ENCODE data around the gene CCNY.

CCNY gene

DNA sequence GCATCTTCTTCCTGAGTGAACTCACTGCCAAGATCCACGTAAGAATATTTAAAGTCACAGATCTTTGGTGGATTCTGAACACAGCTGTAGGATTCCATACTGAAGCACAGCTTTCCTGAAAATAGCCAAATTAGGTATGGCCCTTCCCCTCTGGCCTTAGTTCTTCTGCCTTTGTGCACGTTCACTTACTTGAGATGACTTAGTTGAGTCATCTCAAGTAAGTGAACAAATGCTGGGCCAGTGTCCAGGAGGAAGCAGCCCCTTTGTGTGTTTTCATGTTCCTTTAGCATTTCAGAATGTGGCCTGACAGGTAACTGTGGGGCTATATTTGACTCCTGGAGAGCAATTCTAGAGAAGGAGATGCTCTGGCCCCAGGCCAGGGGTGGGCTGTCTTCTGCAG, 51.5 kb downstream of the CCNY start:
- no peak overlapping the region for H3K27ac ChIP-seq (ENCODE audit: low read depth, low read length)
- H3K9ac ChIP-seq (ENCODE audit: low read depth, low read length), result no peak overlapping the region
- WGBS, result 91% methylated on average over 2 of the region's 2 CpGs
- peaks cover 27% of the 10 kb centered on the region for H3K4me1 ChIP-seq (ENCODE audit: insufficient read depth, low read length)
- H3K36me3 ChIP-seq (ENCODE audit: insufficient read depth, low read length), result no peaks in the 10 kb centered on the region
- H3K27me3 ChIP-seq (ENCODE audit: insufficient read depth, low read length), result no peaks in the 10 kb centered on the region
- peaks cover 24% of the 10 kb centered on the region for H3K9me3 ChIP-seq (ENCODE audit: insufficient read depth, low read depth, low read length)
- H3K4me3 ChIP-seq (ENCODE audit: low read length), result no peak overlapping the region

DNA sequence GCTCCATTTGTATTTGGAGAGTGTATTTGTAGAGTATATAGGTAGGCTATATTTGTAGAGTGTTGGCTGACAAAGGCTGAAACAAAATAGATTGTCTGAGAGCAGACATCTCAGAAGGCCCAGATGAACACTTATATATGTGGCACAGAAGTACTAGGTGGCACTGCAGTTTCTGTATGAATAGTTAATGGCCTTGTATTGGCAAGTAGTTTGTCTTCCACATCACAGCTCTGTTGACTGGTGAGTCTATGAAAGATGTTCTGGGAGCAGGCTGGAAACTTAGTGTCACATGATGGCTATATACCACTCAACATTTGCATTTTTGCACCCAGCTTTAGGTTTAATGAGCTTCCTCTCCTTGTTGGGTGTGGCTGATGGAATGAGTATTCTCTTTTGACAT, 51.9 kb downstream of the CCNY start:
- H3K27me3 ChIP-seq (ENCODE audit: insufficient read depth, low read length), result no peaks in the 10 kb centered on the region
- H3K27ac ChIP-seq (ENCODE audit: low read depth, low read length), result no peak overlapping the region
- no peak overlapping the region for H3K9ac ChIP-seq (ENCODE audit: low read depth, low read length)
- no peaks in the 10 kb centered on the region for H3K36me3 ChIP-seq (ENCODE audit: insufficient read depth, low read length)
- H3K4me1 ChIP-seq (ENCODE audit: insufficient read depth, low read length), result peaks cover 31% of the 10 kb centered on the region
- H3K9me3 ChIP-seq (ENCODE audit: insufficient read depth, low read depth, low read length), result peaks cover 24% of the 10 kb centered on the region
- no peak overlapping the region for H3K4me3 ChIP-seq (ENCODE audit: low read length)

DNA sequence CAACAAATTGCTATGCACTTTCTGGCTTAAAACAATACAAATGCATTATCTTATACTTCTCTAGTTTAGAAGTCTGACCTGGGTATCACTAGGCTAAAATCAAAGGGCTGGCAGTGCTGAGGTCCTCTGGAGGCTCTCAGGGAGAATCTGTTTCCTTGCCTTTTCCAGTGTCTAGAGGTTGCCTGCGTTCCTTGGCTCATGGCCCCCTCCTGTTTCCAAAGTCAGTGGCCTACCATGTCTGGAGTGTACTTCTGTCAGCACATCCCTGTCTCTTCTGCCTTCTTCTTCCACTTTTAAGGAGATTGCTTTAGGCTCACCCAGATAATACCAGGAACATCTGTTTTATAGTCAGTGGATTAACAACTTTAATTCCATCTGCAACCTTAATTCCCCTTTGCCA, 52.4 kb downstream of the CCNY start:
- no peaks in the 10 kb centered on the region for H3K36me3 ChIP-seq (ENCODE audit: insufficient read depth, low read length)
- peaks cover 36% of the 10 kb centered on the region for H3K4me1 ChIP-seq (ENCODE audit: insufficient read depth, low read length)
- no peak overlapping the region for H3K27ac ChIP-seq (ENCODE audit: low read depth, low read length)
- no peaks in the 10 kb centered on the region for H3K27me3 ChIP-seq (ENCODE audit: insufficient read depth, low read length)
- H3K9ac ChIP-seq (ENCODE audit: low read depth, low read length), result no peak overlapping the region
- peaks cover 24% of the 10 kb centered on the region for H3K9me3 ChIP-seq (ENCODE audit: insufficient read depth, low read depth, low read length)
- WGBS, result 94% methylated on average over 1 of the region's 1 CpG
- H3K4me3 ChIP-seq (ENCODE audit: low read length), result no peak overlapping the region

DNA sequence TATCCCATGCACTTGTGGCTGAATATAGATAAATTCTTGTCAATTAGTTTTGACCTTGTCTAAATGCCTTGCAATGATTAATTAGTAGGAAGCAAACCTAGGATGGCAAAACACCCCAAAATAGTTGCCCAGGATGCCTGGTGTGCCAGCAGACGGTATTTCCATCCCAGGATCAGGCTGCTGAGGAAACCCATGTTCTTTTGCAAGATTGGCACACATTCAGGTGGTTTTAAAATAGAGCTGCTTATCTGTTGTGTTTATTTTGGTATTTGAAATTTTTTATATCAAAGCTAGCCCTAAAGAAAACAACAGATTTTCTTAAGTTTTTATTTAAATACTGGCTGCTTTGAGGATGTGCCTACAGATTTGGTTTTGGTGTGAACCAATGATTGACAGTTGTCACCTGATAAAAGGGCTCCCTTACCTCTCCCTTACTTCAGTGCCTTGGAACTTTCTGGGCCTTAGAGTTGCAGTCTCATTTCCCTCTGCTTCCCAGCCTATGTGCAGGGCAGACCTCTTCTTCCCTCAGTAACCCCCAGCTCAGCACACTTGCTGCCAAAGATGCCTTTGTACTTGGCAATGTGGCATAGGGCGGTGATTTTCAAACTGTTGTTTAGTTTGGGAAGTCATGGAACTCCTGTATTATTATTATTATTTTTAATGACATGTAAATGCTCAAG, 54.0 kb downstream of the CCNY start:
- WGBS, result 95% methylated on average over 1 of the region's 2 CpGs
- no peak overlapping the region for H3K9ac ChIP-seq (ENCODE audit: low read depth, low read length)
- no peak overlapping the region for H3K27ac ChIP-seq (ENCODE audit: low read depth, low read length)
- peaks cover 24% of the 10 kb centered on the region for H3K9me3 ChIP-seq (ENCODE audit: insufficient read depth, low read depth, low read length)
- H3K4me1 ChIP-seq (ENCODE audit: insufficient read depth, low read length), result peaks cover 49% of the 10 kb centered on the region
- H3K36me3 ChIP-seq (ENCODE audit: insufficient read depth, low read length), result no peaks in the 10 kb centered on the region
- no peaks in the 10 kb centered on the region for H3K27me3 ChIP-seq (ENCODE audit: insufficient read depth, low read length)
- no peak overlapping the region for H3K4me3 ChIP-seq (ENCODE audit: low read length)

DNA sequence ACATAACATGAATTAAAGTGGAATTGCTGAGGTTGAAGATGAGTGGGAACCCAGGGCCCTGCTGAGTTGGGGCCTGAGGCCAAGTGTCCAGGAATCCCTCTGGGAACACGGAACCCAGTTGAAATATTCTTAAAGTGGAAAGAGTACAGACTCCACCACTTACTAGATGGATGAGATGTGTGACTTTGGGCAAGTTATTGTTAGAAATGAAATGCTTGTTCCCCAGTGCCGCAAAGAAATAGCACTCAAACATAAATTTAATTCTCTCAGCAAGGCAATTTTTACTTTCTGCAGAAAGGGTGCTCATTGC, 54.5 kb downstream of the CCNY start:
- WGBS, result 100% methylated on average over 2 of the region's 2 CpGs
- Histone ChIP-seq H3K9me3 (ENCODE audit: insufficient read depth, low read depth, low read length) (peaks cover 24% of the 10 kb centered on the region), H3K27me3 (ENCODE audit: insufficient read depth, low read length) (no peaks in the 10 kb centered on the region), H3K27ac (ENCODE audit: low read depth, low read length) (no peak overlapping the region), H3K9ac (ENCODE audit: low read depth, low read length) (no peak overlapping the region), H3K4me3 (ENCODE audit: low read length) (no peak overlapping the region), H3K36me3 (ENCODE audit: insufficient read depth, low read length) (no peaks in the 10 kb centered on the region), H3K4me1 (ENCODE audit: insufficient read depth, low read length) (peaks cover 49% of the 10 kb centered on the region)

DNA sequence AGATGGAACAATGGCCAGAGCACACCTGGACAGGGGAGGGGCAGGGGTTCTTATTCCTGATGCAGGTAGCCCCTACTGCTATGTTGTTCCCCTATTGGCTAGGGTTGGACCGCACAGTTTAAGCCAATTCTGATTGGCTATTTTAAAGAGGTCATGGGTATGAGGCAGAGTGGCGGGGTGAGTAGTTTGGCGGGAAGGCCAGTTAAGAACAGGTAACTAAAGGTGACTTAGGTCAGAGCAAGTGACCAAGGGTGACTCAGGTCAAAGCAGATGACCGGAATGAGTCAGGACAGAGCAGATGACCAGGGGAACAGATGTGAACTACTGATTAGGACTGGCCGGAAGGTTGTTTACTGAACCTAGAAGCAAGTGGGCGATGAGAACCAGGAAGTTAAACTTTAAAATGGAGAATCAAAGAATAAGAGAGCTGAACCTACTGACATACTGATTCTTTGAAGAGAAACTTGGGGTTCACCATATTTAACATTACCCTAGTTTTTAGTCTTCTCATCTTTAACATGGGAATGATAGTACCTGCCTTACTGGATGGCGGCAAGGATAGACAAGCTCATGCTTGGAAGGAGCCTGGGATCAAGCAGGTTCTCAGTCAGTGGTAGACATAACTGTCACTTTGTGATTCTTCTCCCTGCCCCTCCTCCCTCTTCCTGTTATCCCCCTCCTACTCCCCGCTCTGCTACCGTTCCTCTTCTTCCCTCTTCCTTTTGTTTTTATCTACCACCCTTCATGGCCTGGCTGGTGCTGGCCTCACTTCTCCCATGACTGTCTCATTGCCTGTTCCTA, 55.0 kb downstream of the CCNY start:
- Histone ChIP-seq H3K27me3 (ENCODE audit: insufficient read depth, low read length) (no peaks in the 10 kb centered on the region), H3K4me1 (ENCODE audit: insufficient read depth, low read length) (peaks cover 48% of the 10 kb centered on the region), H3K9me3 (ENCODE audit: insufficient read depth, low read depth, low read length) (peaks cover 24% of the 10 kb centered on the region), H3K4me3 (ENCODE audit: low read length) (no peak overlapping the region), H3K9ac (ENCODE audit: low read depth, low read length) (no peak overlapping the region), H3K27ac (ENCODE audit: low read depth, low read length) (no peak overlapping the region), H3K36me3 (ENCODE audit: insufficient read depth, low read length) (no peaks in the 10 kb centered on the region)
- 89% methylated on average over 9 of the region's 9 CpGs for WGBS

DNA sequence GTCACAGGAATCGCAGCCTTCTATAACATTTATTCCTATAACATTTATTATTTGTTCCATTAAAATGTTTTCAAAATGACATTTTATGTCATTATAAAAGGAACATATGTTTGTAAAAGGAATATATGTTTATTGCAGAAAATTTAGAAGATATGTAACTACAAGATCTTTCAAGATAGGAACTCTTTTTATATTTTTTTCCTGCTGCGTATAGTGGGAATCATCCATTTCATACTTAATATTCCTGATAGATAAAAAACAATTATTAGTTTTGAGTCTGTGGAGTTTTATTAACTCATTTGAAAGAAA, 55.6 kb downstream of the CCNY start:
- WGBS, result 100% methylated on average over 1 of the region's 2 CpGs
- H3K9me3 ChIP-seq (ENCODE audit: insufficient read depth, low read depth, low read length), result peaks cover 24% of the 10 kb centered on the region
- no peaks in the 10 kb centered on the region for H3K36me3 ChIP-seq (ENCODE audit: insufficient read depth, low read length)
- no peaks in the 10 kb centered on the region for H3K27me3 ChIP-seq (ENCODE audit: insufficient read depth, low read length)
- H3K4me1 ChIP-seq (ENCODE audit: insufficient read depth, low read length), result peaks cover 50% of the 10 kb centered on the region
- no peak overlapping the region for H3K27ac ChIP-seq (ENCODE audit: low read depth, low read length)
- H3K9ac ChIP-seq (ENCODE audit: low read depth, low read length), result no peak overlapping the region
- no peak overlapping the region for H3K4me3 ChIP-seq (ENCODE audit: low read length)

DNA sequence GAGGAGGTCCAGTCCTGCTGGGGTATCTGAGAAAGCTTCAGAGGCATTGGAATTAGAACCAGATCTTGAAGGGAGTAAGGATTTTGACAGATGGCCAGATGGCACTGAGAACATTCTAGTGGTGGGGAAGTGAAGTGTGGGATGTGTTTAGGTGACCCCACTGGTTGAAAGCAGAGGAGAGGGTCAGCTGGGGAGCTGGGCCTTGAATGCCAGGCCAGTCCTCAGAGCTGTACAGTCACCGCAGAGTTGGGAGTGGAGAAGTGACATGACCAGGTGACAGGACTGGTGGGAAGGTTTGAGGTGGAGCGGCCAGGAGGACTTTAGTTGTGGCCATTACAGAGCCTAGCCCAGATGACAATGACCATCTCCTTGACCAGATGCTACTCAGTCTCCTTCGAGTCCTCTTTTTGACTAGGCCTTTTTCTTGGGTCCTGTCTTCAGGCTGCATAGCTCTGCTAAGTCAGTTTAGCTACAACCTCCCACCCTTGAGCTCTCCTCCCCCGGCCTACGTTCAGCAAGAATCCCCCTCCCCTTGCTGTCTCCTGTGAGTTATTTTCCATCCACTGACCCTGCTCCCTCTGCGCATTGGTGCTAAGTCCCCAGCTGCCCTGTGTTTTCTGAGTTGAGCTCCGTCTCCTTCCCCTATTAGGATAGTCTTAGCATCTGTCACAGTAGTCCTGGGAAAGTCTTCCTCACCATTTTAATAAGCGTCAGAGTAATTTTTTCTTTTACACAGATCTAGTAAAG, 56.3 kb downstream of the CCNY start:
- Histone ChIP-seq H3K27ac (ENCODE audit: low read depth, low read length) (no peak overlapping the region; the same call in 1 of the 2 replicates), H3K27me3 (ENCODE audit: insufficient read depth, low read length) (no peaks in the 10 kb centered on the region), H3K9me3 (ENCODE audit: insufficient read depth, low read depth, low read length) (peaks cover 24% of the 10 kb centered on the region), H3K36me3 (ENCODE audit: insufficient read depth, low read length) (no peaks in the 10 kb centered on the region), H3K4me3 (ENCODE audit: low read length) (no peak overlapping the region), H3K4me1 (ENCODE audit: insufficient read depth, low read length) (peaks cover 45% of the 10 kb centered on the region), H3K9ac (ENCODE audit: low read depth, low read length) (no peak overlapping the region)
- WGBS, result 84% methylated on average over 7 of the region's 8 CpGs

DNA sequence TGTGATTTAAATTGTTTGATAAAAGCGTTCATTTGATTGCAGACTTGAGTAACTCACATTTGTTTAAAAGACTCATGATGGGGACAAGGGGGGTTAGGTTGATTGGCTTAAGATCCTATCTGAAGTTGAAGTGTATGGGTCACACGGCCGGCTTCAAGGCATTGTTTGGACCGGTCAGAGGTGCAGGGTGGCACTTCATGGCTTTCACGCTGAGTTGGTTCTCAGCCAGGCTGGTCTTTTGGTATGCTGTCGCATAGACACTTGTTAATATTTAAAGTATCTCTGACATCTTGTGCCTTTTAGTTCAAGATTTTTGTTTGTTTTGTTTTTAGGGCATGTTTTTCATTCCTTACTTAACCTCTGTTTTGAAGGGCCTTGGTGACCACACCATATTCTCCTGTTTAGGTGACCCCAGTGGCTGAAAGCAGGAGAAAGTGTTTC, 58.1 kb downstream of the CCNY start:
- H3K9ac ChIP-seq (ENCODE audit: low read depth, low read length), result no peak overlapping the region
- 48% methylated on average over 6 of the region's 6 CpGs for WGBS
- peaks cover 57% of the 10 kb centered on the region for H3K4me1 ChIP-seq (ENCODE audit: insufficient read depth, low read length)
- no peaks in the 10 kb centered on the region for H3K36me3 ChIP-seq (ENCODE audit: insufficient read depth, low read length)
- H3K4me3 ChIP-seq (ENCODE audit: low read length), result no peak overlapping the region
- no peaks in the 10 kb centered on the region for H3K27me3 ChIP-seq (ENCODE audit: insufficient read depth, low read length)
- H3K9me3 ChIP-seq (ENCODE audit: insufficient read depth, low read depth, low read length), result peaks cover 17% of the 10 kb centered on the region
- peak overlapping the region; percentile 34; the same call in 1 of the 2 replicates for H3K27ac ChIP-seq (ENCODE audit: low read depth, low read length)

DNA sequence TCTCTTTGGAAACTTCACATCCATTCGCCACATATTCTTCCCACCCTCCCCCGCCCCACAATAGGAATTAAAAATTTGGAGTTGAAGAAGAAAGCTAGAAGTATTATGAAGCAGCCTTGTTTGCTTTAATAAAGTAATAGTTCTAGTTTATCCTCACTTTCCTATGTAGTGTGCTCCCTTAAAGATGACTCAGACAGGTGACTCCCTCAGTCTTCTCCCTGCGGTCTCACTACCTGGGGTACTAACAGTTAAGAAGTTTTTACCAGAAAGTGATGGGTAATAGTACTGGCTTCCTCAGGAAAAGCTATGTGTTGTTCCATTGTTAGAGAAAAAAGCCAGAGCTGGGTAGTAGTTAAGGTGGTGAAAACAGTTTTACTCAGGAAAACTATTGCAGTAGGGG, 58.6 kb downstream of the CCNY start:
- Histone ChIP-seq H3K9me3 (ENCODE audit: insufficient read depth, low read depth, low read length) (peaks cover 16% of the 10 kb centered on the region), H3K4me1 (ENCODE audit: insufficient read depth, low read length) (peaks cover 62% of the 10 kb centered on the region), H3K4me3 (ENCODE audit: low read length) (no peak overlapping the region), H3K9ac (ENCODE audit: low read depth, low read length) (no peak overlapping the region), H3K27ac (ENCODE audit: low read depth, low read length) (no peak overlapping the region; the same call in 1 of the 2 replicates), H3K27me3 (ENCODE audit: insufficient read depth, low read length) (no peaks in the 10 kb centered on the region), H3K36me3 (ENCODE audit: insufficient read depth, low read length) (no peaks in the 10 kb centered on the region)
- 91% methylated on average over 1 of the region's 3 CpGs for WGBS
